Measurements from ENCODE around the gene ZSCAN29.

DNA sequence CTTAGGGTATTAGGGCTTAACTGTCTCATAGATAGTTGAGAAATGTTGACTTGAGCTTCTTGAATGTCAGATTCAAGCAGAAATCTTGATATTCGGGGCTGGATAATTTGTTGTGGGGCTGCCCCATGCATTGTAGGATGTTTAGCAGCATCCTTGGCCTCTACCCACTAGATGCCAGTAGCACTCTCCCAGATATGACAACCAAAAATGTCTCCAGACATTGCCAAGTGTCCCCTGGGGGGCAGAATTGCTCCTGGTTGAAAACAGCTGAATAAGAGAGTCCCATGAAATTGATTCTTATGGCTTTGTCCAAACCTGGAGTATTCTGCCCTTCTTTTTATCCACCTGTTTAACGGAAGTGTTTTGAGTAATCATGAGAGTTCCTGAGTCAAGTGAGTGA, 24.5 kb downstream of the ZSCAN29 start:
- TF ChIP-seq, protein P1, sequence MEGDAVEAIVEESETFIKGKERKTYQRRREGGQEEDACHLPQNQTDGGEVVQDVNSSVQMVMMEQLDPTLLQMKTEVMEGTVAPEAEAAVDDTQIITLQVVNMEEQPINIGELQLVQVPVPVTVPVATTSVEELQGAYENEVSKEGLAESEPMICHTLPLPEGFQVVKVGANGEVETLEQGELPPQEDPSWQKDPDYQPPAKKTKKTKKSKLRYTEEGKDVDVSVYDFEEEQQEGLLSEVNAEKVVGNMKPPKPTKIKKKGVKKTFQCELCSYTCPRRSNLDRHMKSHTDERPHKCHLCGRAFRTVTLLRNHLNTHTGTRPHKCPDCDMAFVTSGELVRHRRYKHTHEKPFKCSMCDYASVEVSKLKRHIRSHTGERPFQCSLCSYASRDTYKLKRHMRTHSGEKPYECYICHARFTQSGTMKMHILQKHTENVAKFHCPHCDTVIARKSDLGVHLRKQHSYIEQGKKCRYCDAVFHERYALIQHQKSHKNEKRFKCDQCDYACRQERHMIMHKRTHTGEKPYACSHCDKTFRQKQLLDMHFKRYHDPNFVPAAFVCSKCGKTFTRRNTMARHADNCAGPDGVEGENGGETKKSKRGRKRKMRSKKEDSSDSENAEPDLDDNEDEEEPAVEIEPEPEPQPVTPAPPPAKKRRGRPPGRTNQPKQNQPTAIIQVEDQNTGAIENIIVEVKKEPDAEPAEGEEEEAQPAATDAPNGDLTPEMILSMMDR (conservative IDR thresholded peaks at IDR 0.05 in 1 of 2, IDR thresholded peaks at IDR 0.05 in 1 of 2; ENCODE audit: low read depth in 1 of 2, low read length in 2 of 2), result no peak
- no peak for TF ChIP-seq EZH2 (IDR thresholded peaks at IDR 0.05; ENCODE audit: low read length, missing control alignments)
